ENCODE measurements around the gene WASL. TPM values are rescaled to one million over a fixed set of nuclear protein-coding genes. Genes with fewer than 3 reads are reported as not detected.

The WASL gene
- total and polyA plus RNA-seq, 3 experiments from 2014 or later, result 2.8 to 7.4 (median 7.3) TPM

GRCh38 chr7:123748171-123748733 is 551 bp downstream of the WASL start:
- Mint-ChIP-seq H3K36me3 (peaks cover 0 to 15% (median 0%) of the 10 kb centered on the region in 3 donors), H3K27ac (peak overlapping the region; percentile 87 to 96 (median 92)), H3K27me3 (no peaks in the 10 kb centered on the region), H3K4me3 (peak overlapping the region; percentile 88 to 99 (median 95)), H3K4me1 (peaks cover 56 to 73% (median 72%) of the 10 kb centered on the region in 3 donors), H3K9me3 (no peaks in the 10 kb centered on the region)
- H3K4me1 ChIP-seq (ENCODE audit: insufficient read depth, low read length), result peaks cover 38% of the 10 kb centered on the region
- H3K27me3 ChIP-seq (ENCODE audit: insufficient read depth, low read length, poor library complexity, severe bottlenecking), result no peaks in the 10 kb centered on the region
- CTCF ChIA-PET, result interaction anchor here (1.2 to 2.3 kb wide), 7 partner anchors 13 to 191 kb away, joined by 3 to 8 read pairs (median 4); partner anchors contain the start of gene NDUFA5
- peak overlapping the region; percentile 87 for H3K27ac ChIP-seq (ENCODE audit: low read depth, low read length)
- DNase-seq, result peak in 4 of 5 donors; percentile 14 to 47 (median 25)
- no peaks in the 10 kb centered on the region for H3K36me3 ChIP-seq (ENCODE audit: insufficient read depth, low read length)
- POLR2A ChIA-PET, result interaction anchor here (0.8 to 2.0 kb wide), 5 partner anchors 11 to 1182 kb away, joined by 3 to 16 read pairs (median 4); partner anchors contain the start of genes IQUB, NDUFA5 and POT1
- no peaks in the 10 kb centered on the region for H3K9me3 ChIP-seq (ENCODE audit: low read length)
- peak overlapping the region; percentile 85 for H3K4me3 ChIP-seq (ENCODE audit: low read length)

DNA sequence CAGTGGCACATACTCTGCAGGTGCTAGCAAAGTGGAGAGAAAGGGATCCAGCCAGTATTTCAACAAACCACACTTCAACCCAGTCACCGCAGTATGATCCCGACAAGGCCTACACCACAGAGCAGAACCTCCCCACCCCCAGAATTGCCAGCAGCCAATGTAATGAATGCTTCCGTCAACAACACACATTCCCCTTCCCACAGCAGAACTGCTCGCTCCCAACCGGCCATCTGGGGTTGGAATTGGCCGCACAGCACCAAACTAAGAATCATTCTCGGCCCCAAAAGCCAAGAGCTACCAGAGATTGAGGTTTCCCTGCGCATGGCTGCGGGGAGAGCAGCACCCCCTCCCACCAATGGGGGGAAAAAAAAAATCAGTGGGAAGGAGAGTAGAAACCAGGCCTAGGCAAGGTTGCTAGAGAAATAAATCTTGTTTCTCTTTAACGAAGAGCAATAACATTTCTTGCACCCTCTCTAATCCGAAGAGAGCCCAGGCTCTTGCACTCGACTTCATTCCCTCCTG is 1.1 kb downstream of the WASL start:
- Histone ChIP-seq H3K9me3 (ENCODE audit: low read length) (no peaks in the 10 kb centered on the region), H3K36me3 (ENCODE audit: insufficient read depth, low read length) (no peaks in the 10 kb centered on the region), H3K27ac (ENCODE audit: low read depth, low read length) (peak overlapping the region; percentile 87), H3K27me3 (ENCODE audit: insufficient read depth, low read length, poor library complexity, severe bottlenecking) (no peaks in the 10 kb centered on the region), H3K4me1 (ENCODE audit: insufficient read depth, low read length) (peaks cover 38% of the 10 kb centered on the region), H3K4me3 (ENCODE audit: low read length) (peak overlapping the region; percentile 85)
- H3K27me3 Mint-ChIP-seq, result no peaks in the 10 kb centered on the region
- H3K9me3 Mint-ChIP-seq, result no peaks in the 10 kb centered on the region
- peak overlapping the region; percentile 88 to 99 (median 95) for H3K4me3 Mint-ChIP-seq
- DNase-seq, result peak in 2 of 5 donors; percentile 10 to 30
- H3K4me1 Mint-ChIP-seq, result peaks cover 61 to 78% (median 78%) of the 10 kb centered on the region in 3 donors
- H3K27ac Mint-ChIP-seq, result peak overlapping the region; percentile 64 to 95 (median 91)
- peaks cover 0 to 15% (median 0%) of the 10 kb centered on the region in 3 donors for H3K36me3 Mint-ChIP-seq
- ChIA-PET CTCF (interaction anchor here (1.8 to 2.3 kb wide), 3 partner anchors 13 to 46 kb away, joined by 4 to 7 read pairs (median 4); no protein-coding TSS in a partner anchor), POLR2A (interaction anchor here (2.0 kb wide), 1 partner anchor 213 kb away, joined by 9 read pairs; the partner anchor contains the start of gene IQUB)

- H3K36me3 Mint-ChIP-seq, result peaks cover 0 to 15% (median 0%) of the 10 kb centered on the region in 3 donors
- peak overlapping the region in 7 of 8 donors; percentile 3 to 95 (median 92) for H3K27ac Mint-ChIP-seq
- no peaks in the 10 kb centered on the region for H3K27me3 ChIP-seq (ENCODE audit: insufficient read depth, low read length, poor library complexity, severe bottlenecking)
- peak overlapping the region; percentile 87 for H3K27ac ChIP-seq (ENCODE audit: low read depth, low read length)
- H3K9me3 ChIP-seq (ENCODE audit: low read length), result no peaks in the 10 kb centered on the region
- peaks cover 64 to 85% (median 84%) of the 10 kb centered on the region in 3 donors for H3K4me1 Mint-ChIP-seq
- CTCF ChIA-PET, result interaction anchor here (0.7 kb wide), 1 partner anchor 23 kb away, joined by 3 read pairs; no protein-coding TSS in a partner anchor
- H3K4me3 Mint-ChIP-seq, result peak overlapping the region; percentile 88 to 99 (median 95)
- DNase-seq, result no peak
- H3K27me3 Mint-ChIP-seq, result no peaks in the 10 kb centered on the region
- no peaks in the 10 kb centered on the region for H3K9me3 Mint-ChIP-seq
- no peaks in the 10 kb centered on the region for H3K36me3 ChIP-seq (ENCODE audit: insufficient read depth, low read length)
- POLR2A ChIA-PET, result no interaction called here
- peaks cover 38% of the 10 kb centered on the region for H3K4me1 ChIP-seq (ENCODE audit: insufficient read depth, low read length)
- H3K4me3 ChIP-seq (ENCODE audit: low read length), result peak overlapping the region; percentile 85
These were observed 1.8 kb downstream of the WASL start for GRCh38 chr7:123746931-123747488.

GRCh38 chr7:123746055-123746454 is 2.7 kb downstream of the WASL start:
- H3K4me3 ChIP-seq (ENCODE audit: low read length), result no peak overlapping the region
- no peaks in the 10 kb centered on the region for H3K9me3 ChIP-seq (ENCODE audit: low read length)
- H3K36me3 ChIP-seq (ENCODE audit: insufficient read depth, low read length), result no peaks in the 10 kb centered on the region
- H3K27ac ChIP-seq (ENCODE audit: low read depth, low read length), result no peak overlapping the region
- no peaks in the 10 kb centered on the region for H3K27me3 Mint-ChIP-seq
- H3K36me3 Mint-ChIP-seq, result peaks cover 0 to 15% (median 0%) of the 10 kb centered on the region in 3 donors
- ChIA-PET CTCF (interaction anchor here (1.2 kb wide), 1 partner anchor 45 kb away, joined by 3 read pairs; no protein-coding TSS in a partner anchor), POLR2A (no interaction called here)
- H3K27me3 ChIP-seq (ENCODE audit: insufficient read depth, low read length, poor library complexity, severe bottlenecking), result no peaks in the 10 kb centered on the region
- peak overlapping the region in 3 of 8 donors; percentile 18 to 92 (median 57) for H3K27ac Mint-ChIP-seq
- H3K4me1 Mint-ChIP-seq, result peaks cover 64 to 81% (median 77%) of the 10 kb centered on the region in 3 donors
- peak overlapping the region; percentile 88 to 99 (median 95) for H3K4me3 Mint-ChIP-seq
- H3K4me1 ChIP-seq (ENCODE audit: insufficient read depth, low read length), result peaks cover 38% of the 10 kb centered on the region
- DNase-seq, result no peak
- no peaks in the 10 kb centered on the region for H3K9me3 Mint-ChIP-seq

GRCh38 chr7:123745437-123745836 is 3.4 kb downstream of the WASL start:
- no peak for DNase-seq
- H3K4me3 Mint-ChIP-seq, result peak overlapping the region in 4 of 7 donors; percentile 15 to 29 (median 20)
- no peaks in the 10 kb centered on the region for H3K36me3 ChIP-seq (ENCODE audit: insufficient read depth, low read length)
- POLR2A ChIA-PET, result no interaction called here
- H3K36me3 Mint-ChIP-seq, result peaks cover 0 to 15% (median 0%) of the 10 kb centered on the region in 3 donors
- no peak overlapping the region for H3K4me3 ChIP-seq (ENCODE audit: low read length)
- H3K4me1 ChIP-seq (ENCODE audit: insufficient read depth, low read length), result peaks cover 38% of the 10 kb centered on the region
- peak overlapping the region in 1 of 8 donors; percentile 1 for H3K27ac Mint-ChIP-seq
- CTCF ChIA-PET, result interaction anchor here (1.2 kb wide), 1 partner anchor 44 kb away, joined by 3 read pairs; no protein-coding TSS in a partner anchor
- no peaks in the 10 kb centered on the region for H3K27me3 Mint-ChIP-seq
- no peaks in the 10 kb centered on the region for H3K9me3 Mint-ChIP-seq
- no peaks in the 10 kb centered on the region for H3K9me3 ChIP-seq (ENCODE audit: low read length)
- H3K27ac ChIP-seq (ENCODE audit: low read depth, low read length), result no peak overlapping the region
- H3K27me3 ChIP-seq (ENCODE audit: insufficient read depth, low read length, poor library complexity, severe bottlenecking), result no peaks in the 10 kb centered on the region
- peaks cover 66 to 85% (median 74%) of the 10 kb centered on the region in 3 donors for H3K4me1 Mint-ChIP-seq

DNA sequence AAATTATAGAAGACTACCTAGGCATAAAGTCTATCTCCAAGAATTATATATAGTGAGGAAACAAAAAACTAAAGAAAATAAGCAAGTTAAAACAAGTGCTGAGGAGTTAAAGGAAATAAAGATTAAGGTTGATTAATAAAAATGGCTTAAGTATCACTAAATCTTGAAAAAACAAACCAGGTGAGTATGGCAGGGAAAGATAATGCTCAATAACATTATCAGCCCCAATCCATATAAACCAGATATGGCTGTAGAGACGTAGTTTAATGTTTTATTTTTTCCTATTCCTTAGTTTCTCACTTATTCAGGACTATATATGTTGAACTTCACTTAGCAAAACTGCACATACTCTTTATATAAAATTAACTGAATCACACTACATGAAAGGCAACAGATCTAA is 4.4 kb downstream of the WASL start:
- peak overlapping the region in 1 of 7 donors; percentile 2 for H3K4me3 Mint-ChIP-seq
- peaks cover 64 to 83% (median 70%) of the 10 kb centered on the region in 3 donors for H3K4me1 Mint-ChIP-seq
- Histone ChIP-seq H3K36me3 (ENCODE audit: insufficient read depth, low read length) (no peaks in the 10 kb centered on the region), H3K9me3 (ENCODE audit: low read length) (no peaks in the 10 kb centered on the region), H3K27me3 (ENCODE audit: insufficient read depth, low read length, poor library complexity, severe bottlenecking) (no peaks in the 10 kb centered on the region), H3K4me1 (ENCODE audit: insufficient read depth, low read length) (peaks cover 38% of the 10 kb centered on the region), H3K4me3 (ENCODE audit: low read length) (no peak overlapping the region), H3K27ac (ENCODE audit: low read depth, low read length) (no peak overlapping the region)
- H3K9me3 Mint-ChIP-seq, result no peaks in the 10 kb centered on the region
- H3K27ac Mint-ChIP-seq, result no peak overlapping the region
- no peak for DNase-seq
- H3K36me3 Mint-ChIP-seq, result peaks cover 0 to 14% (median 0%) of the 10 kb centered on the region in 3 donors
- POLR2A ChIA-PET, result no interaction called here
- no peaks in the 10 kb centered on the region for H3K27me3 Mint-ChIP-seq
- CTCF ChIA-PET, result no interaction called here

DNA sequence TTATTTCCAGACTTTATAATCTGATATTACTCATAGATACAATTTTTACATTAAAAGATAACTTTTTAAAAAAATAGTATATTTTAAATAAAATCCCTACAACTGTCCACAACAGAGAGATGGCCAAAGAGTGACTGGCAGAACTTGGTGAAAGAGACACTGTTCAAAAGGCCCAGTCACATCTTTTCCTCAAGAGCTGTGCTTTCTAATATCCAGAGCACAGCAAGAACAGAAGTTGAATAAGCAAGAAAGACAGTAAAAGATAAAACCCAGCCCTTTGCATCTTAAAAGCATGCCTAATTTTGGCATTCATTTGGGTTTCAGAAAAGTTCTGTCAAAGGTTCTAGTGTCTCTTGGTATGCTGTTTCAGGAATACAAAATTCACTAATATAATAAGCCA is 6.9 kb downstream of the WASL start:
- no peaks in the 10 kb centered on the region for H3K36me3 ChIP-seq (ENCODE audit: insufficient read depth, low read length)
- DNase-seq, result no peak
- ChIA-PET CTCF (no interaction called here), POLR2A (no interaction called here)
- no peak overlapping the region for H3K27ac ChIP-seq (ENCODE audit: low read depth, low read length)
- Mint-ChIP-seq H3K27ac (no peak overlapping the region), H3K9me3 (peaks cover 0 to 2% (median 0%) of the 10 kb centered on the region in 5 donors), H3K4me3 (no peak overlapping the region), H3K36me3 (peaks cover 0 to 7% (median 4%) of the 10 kb centered on the region in 3 donors), H3K4me1 (peaks cover 59 to 79% (median 64%) of the 10 kb centered on the region in 3 donors), H3K27me3 (no peaks in the 10 kb centered on the region)
- no peaks in the 10 kb centered on the region for H3K9me3 ChIP-seq (ENCODE audit: low read length)
- H3K4me1 ChIP-seq (ENCODE audit: insufficient read depth, low read length), result peaks cover 31% of the 10 kb centered on the region
- no peaks in the 10 kb centered on the region for H3K27me3 ChIP-seq (ENCODE audit: insufficient read depth, low read length, poor library complexity, severe bottlenecking)
- H3K4me3 ChIP-seq (ENCODE audit: low read length), result no peak overlapping the region

Data from CD8-positive, alpha-beta memory T cell (primary cell).